Esophagus muscularis mucosa (tissue), 3 donors: ENCODE measurements around the gene CDA.

ENCODE experiments used
- POLR2AphosphoS5 ChIP-seq, 2 donors: sonication (generic); formaldehyde crosslinking; IDR thresholded peaks; one replicate each; pipeline ENCODE4 v1.6.1; 2017; ENCODE audit warnings: antibody characterized with exemption in 2 of 2
- TF ChIP-seq, protein P1 (sequence below), 3 experiments: fragments of 200-600 bp in 2 of 3; fragments of 450-650 bp in 1 of 3; sonication (generic) in 2 of 3; IDR thresholded peaks; one replicate each; pipeline ENCODE4 v1.5.1; 2017 to 2019; ENCODE audit warnings: antibody characterized with exemption in 3 of 3, mild to moderate bottlenecking in 2 of 3, moderate library complexity in 1 of 3

DNA sequence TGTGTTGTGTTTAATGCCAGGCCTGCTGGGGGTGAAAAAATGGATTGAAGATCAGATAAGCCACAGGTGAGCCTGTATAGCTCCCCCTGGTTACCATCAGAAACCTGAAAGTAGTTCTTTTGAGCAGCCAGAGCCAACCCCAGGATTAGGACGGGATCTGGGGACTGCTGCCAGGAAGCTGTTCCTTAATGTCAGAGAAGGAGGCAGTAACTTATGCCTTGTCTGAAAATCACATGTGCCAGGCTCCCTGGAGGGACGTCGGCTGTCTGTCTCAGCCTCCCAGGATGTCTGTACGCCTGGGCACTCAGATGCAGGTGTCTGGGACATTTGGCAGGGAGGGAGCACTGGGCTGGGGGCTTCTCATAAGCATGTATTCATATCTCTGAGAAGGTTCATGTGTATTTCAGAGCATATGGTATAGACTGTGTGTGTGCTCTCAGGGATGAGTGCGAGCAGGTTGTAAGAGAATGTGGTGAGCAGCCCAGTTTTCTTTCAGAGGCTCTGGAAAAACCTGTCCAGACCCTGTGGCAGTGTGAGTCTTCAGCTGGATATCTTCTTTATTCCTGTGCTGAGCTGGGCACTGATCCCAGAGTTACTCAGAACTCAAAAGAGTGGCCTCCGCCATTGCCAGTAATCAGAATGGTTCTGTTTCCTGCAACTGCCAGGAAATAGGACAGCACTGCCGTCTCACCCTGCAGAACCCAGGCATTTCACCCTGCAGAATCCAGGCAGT is 33.7 kb upstream of the CDA start:
- TF ChIP-seq, protein P1, sequence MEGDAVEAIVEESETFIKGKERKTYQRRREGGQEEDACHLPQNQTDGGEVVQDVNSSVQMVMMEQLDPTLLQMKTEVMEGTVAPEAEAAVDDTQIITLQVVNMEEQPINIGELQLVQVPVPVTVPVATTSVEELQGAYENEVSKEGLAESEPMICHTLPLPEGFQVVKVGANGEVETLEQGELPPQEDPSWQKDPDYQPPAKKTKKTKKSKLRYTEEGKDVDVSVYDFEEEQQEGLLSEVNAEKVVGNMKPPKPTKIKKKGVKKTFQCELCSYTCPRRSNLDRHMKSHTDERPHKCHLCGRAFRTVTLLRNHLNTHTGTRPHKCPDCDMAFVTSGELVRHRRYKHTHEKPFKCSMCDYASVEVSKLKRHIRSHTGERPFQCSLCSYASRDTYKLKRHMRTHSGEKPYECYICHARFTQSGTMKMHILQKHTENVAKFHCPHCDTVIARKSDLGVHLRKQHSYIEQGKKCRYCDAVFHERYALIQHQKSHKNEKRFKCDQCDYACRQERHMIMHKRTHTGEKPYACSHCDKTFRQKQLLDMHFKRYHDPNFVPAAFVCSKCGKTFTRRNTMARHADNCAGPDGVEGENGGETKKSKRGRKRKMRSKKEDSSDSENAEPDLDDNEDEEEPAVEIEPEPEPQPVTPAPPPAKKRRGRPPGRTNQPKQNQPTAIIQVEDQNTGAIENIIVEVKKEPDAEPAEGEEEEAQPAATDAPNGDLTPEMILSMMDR (IDR thresholded peaks at IDR 0.05): no peak
- TF ChIP-seq POLR2AphosphoS5 (IDR thresholded peaks at IDR 0.05): no peak
